ENCODE results near the gene CTSD. TPM values are rescaled to one million over a fixed set of nuclear protein-coding genes. Genes with fewer than 3 reads are reported as not detected.

Gene CTSD
- total and polyA plus RNA-seq, 2 of the 8 experiments (the other 6 are each of a cell fraction or from before 2014, with no cell fraction given), result 169 to 173 TPM

- WGBS, 2 experiments (ENCODE audit: extremely low coverage in 1 of 2, insufficient coverage in 1 of 2, insufficient read length in 1 of 2, insufficient replicate concordance in 2 of 2, low coverage in 1 of 2, low lambda C conversion rate in 2 of 2, missing lambda C conversion rate in 1 of 2), result 86% methylated on average over 5 of the region's 5 CpGs; no CpG with 5 or more reads in 1 of the 2 experiments
- Histone ChIP-seq H3K4me2 (ENCODE audit: insufficient read depth in 1 of 2, low read depth in 2 of 2, low read length in 2 of 2) (no peak overlapping the region), H3K4me3 (ENCODE audit: extremely low read depth in 1 of 4, insufficient read depth in 2 of 4, low read depth in 3 of 4, low read length in 4 of 4) (no peak overlapping the region), H4K8ac (ENCODE audit: extremely low read depth, insufficient read depth, low read length) (no peak overlapping the region), H4K20me1 (replicated peaks in 1 of 2; ENCODE audit: control insufficient read depth in 1 of 2, insufficient read depth in 2 of 2, low read length in 2 of 2) (peaks cover 2 to 10% of the 10 kb centered on the region in 2 experiments), H3K4ac (replicated peaks; ENCODE audit: insufficient read length, low read depth, low read length) (peak overlapping the region; percentile 4), H2AK5ac (ENCODE audit: low read depth, low read length) (peak overlapping the region; percentile 75; the same call in 1 of the 2 replicates), H3K23ac (ENCODE audit: insufficient read length) (peak overlapping the region; percentile 53), H3K27me3 (replicated peaks in 1 of 4; ENCODE audit: control insufficient read depth in 3 of 4, extremely low read depth in 1 of 4, insufficient read depth in 3 of 4, low read length in 3 of 4) (peaks cover 0 to 5% (median 1%) of the 10 kb centered on the region in 4 experiments; a peak in 2 of 7 replicates), H2BK20ac (ENCODE audit: low read length) (no peak overlapping the region), H4K5ac (ENCODE audit: insufficient read length, low read depth, low read length) (no peak overlapping the region), H3K9ac (replicated peaks in 1 of 4; ENCODE audit: extremely low read depth in 1 of 4, low read depth in 3 of 4, low read length in 3 of 4) (peak overlapping the region in 1 of 4 experiments; percentile 54; a peak in 1 of 7 replicates), H3K18ac (ENCODE audit: extremely low read depth, low read length) (no peak overlapping the region), H3K36me3 (ENCODE audit: control insufficient read depth in 2 of 4, insufficient read depth in 4 of 4, low read length in 3 of 4) (peaks cover 0 to 4% (median 0%) of the 10 kb centered on the region in 4 experiments; a peak in 1 of 8 replicates), H2BK12ac (ENCODE audit: low read depth, low read length) (0 out of 2 replicates have a peak overlapping the region, but pooled peaks have one; percentile 33), H3K9me3 (ENCODE audit: insufficient read depth in 2 of 2, low read depth in 1 of 2, low read length in 1 of 2) (peaks cover 0 to 2% of the 10 kb centered on the region in 2 experiments; a peak in 1 of 4 replicates), H3K4me1 (replicated peaks in 1 of 4; ENCODE audit: control insufficient read depth in 3 of 4, insufficient read depth in 4 of 4, low read length in 3 of 4) (no peaks in the 10 kb centered on the region; a peak in 1 of 7 replicates), H4K91ac (replicated peaks; ENCODE audit: insufficient read length, low read length) (no peak overlapping the region), H3K14ac (ENCODE audit: insufficient read length) (no peak overlapping the region), H3K27ac (ENCODE audit: low read depth, low read length) (no peak overlapping the region), H3K56ac (replicated peaks; ENCODE audit: insufficient read length, low read depth, low read length) (no peak overlapping the region), H3K23me2 (ENCODE audit: low read depth, low read length) (peaks cover 14% of the 10 kb centered on the region), H3K79me2 (ENCODE audit: control insufficient read depth in 1 of 2, insufficient read depth in 2 of 2, low read length in 2 of 2) (peaks cover 0 to 7% of the 10 kb centered on the region in 2 experiments; a peak in 1 of 4 replicates), H3K79me1 (ENCODE audit: low read depth, low read length) (no peaks in the 10 kb centered on the region), H2BK5ac (ENCODE audit: low read depth, low read length) (peak overlapping the region; percentile 27), H2AFZ (ENCODE audit: low read length) (no peak overlapping the region), H2BK15ac (ENCODE audit: low read length) (no peak overlapping the region), H2BK120ac (replicated peaks; ENCODE audit: low read depth, low read length) (no peak overlapping the region)
- CTCF ChIA-PET (ENCODE audit: partially characterized antibody), result interaction anchor here (1.9 kb wide), 1 partner anchor 79 kb away, joined by 7 read pairs; no protein-coding TSS in a partner anchor
- DNase-seq (ENCODE audit: low read depth in 1 of 2, low spot score in 2 of 2), result no peak
- POLR2A ChIA-PET (ENCODE audit: partially characterized antibody), result no interaction called here
- no peak for FAIRE-seq
- TF ChIP-seq, protein P1, sequence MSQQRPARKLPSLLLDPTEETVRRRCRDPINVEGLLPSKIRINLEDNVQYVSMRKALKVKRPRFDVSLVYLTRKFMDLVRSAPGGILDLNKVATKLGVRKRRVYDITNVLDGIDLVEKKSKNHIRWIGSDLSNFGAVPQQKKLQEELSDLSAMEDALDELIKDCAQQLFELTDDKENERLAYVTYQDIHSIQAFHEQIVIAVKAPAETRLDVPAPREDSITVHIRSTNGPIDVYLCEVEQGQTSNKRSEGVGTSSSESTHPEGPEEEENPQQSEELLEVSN (IDR thresholded peaks at IDR 0.05), result no peak
- TF ChIP-seq, protein P2, sequence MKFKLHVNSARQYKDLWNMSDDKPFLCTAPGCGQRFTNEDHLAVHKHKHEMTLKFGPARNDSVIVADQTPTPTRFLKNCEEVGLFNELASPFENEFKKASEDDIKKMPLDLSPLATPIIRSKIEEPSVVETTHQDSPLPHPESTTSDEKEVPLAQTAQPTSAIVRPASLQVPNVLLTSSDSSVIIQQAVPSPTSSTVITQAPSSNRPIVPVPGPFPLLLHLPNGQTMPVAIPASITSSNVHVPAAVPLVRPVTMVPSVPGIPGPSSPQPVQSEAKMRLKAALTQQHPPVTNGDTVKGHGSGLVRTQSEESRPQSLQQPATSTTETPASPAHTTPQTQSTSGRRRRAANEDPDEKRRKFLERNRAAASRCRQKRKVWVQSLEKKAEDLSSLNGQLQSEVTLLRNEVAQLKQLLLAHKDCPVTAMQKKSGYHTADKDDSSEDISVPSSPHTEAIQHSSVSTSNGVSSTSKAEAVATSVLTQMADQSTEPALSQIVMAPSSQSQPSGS (IDR thresholded peaks at IDR 0.05; ENCODE audit: low read length), result no peak
- TF ChIP-seq FOSL1 (IDR thresholded peaks at IDR 0.05; ENCODE audit: insufficient read depth, low read depth, low read length), result no peak
- TF ChIP-seq ASH2L (IDR thresholded peaks at IDR 0.05; ENCODE audit: low read length), result no peak
- TF ChIP-seq RFX5 (IDR thresholded peaks at IDR 0.05; ENCODE audit: borderline replicate concordance, low read depth, low read length), result no peak
- TF ChIP-seq GABPA (IDR thresholded peaks at IDR 0.05; ENCODE audit: borderline replicate concordance, insufficient read depth, low read length), result no peak
- no peak for TF ChIP-seq SP4 (IDR thresholded peaks at IDR 0.05; ENCODE audit: low read length)
- TF ChIP-seq TCF12 (IDR thresholded peaks at IDR 0.05; ENCODE audit: low read depth, low read length), result no peak
- TF ChIP-seq MAFK (IDR thresholded peaks at IDR 0.05; ENCODE audit: low read depth, low read length), result no peak
- TF ChIP-seq POLR2A (IDR thresholded peaks at IDR 0.05; ENCODE audit: control extremely low read depth in 1 of 2, low read depth in 2 of 2, low read length in 2 of 2), result no peak
- TF ChIP-seq BCL11A (IDR thresholded peaks at IDR 0.05; ENCODE audit: low read depth in 2 of 2, low read length in 2 of 2), result no peak
Measured at GRCh38 chr11:1731451-1732059, 32.2 kb downstream of the CTSD start.
